ENCODE measurements around the gene MCM10. TPM values are rescaled to one million over a fixed set of nuclear protein-coding genes. Genes with fewer than 3 reads are reported as not detected.

MCM10 gene
- total RNA-seq, 1 experiment from 2014 or later, result 24.5 TPM

DNA sequence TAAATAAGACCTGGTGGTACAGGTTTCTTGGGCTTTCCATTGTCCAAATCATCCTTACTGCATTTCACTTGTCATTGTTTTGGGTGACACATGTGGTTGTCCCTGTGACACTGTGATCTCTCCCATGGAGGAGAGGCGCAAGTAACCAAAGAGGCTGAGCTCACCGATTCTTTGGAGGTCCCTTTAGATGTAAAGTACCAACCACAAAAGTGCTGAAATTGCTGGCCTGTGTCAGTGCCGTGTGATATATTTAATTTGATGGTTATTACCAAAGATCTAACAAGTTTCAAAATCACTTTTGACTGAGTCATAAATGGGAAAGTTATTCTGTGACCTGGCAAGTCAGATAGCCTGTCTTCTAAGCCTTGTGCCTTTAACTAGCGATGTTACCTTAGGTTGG is 19.4 kb downstream of the MCM10 start:
- no peaks in the 10 kb centered on the region for H3K4me1 ChIP-seq (replicated peaks; ENCODE audit: insufficient read depth)
- POLR2A ChIA-PET (ENCODE audit: unreplicated experiment), result no interaction called here
- H3F3A ChIP-seq (ENCODE audit: insufficient read depth, low read depth), result no peaks in the 10 kb centered on the region
- H3K9me3 ChIP-seq (ENCODE audit: insufficient read depth, low read depth), result no peaks in the 10 kb centered on the region
- H3K4me2 ChIP-seq, result no peak overlapping the region
- H4K20me1 ChIP-seq (ENCODE audit: insufficient read depth), result no peaks in the 10 kb centered on the region
- intact Hi-C loops (cut with micrococcal nuclease; ENCODE audit: unreplicated experiment), result no loop called here
- H3K36me3 ChIP-seq (ENCODE audit: low read depth), result no peaks in the 10 kb centered on the region
- no peaks in the 10 kb centered on the region for H3K9me2 ChIP-seq (ENCODE audit: insufficient read depth)
- TF ChIP-seq, protein P1, sequence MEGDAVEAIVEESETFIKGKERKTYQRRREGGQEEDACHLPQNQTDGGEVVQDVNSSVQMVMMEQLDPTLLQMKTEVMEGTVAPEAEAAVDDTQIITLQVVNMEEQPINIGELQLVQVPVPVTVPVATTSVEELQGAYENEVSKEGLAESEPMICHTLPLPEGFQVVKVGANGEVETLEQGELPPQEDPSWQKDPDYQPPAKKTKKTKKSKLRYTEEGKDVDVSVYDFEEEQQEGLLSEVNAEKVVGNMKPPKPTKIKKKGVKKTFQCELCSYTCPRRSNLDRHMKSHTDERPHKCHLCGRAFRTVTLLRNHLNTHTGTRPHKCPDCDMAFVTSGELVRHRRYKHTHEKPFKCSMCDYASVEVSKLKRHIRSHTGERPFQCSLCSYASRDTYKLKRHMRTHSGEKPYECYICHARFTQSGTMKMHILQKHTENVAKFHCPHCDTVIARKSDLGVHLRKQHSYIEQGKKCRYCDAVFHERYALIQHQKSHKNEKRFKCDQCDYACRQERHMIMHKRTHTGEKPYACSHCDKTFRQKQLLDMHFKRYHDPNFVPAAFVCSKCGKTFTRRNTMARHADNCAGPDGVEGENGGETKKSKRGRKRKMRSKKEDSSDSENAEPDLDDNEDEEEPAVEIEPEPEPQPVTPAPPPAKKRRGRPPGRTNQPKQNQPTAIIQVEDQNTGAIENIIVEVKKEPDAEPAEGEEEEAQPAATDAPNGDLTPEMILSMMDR (conservative IDR thresholded peaks at IDR 0.05), result no peak
- no peak for TF ChIP-seq EZH2 (IDR thresholded peaks at IDR 0.05; ENCODE audit: low read depth)
- H3K27ac ChIP-seq, result no peak overlapping the region
- no peak overlapping the region for H2AFZ ChIP-seq
- H3K79me2 ChIP-seq (ENCODE audit: low read depth), result no peaks in the 10 kb centered on the region
- CTCF ChIA-PET, result interaction anchor here (0.7 kb wide), 1 partner anchor 1688 kb away, joined by 3 read pairs; no protein-coding TSS in a partner anchor
- H3K27me3 ChIP-seq (ENCODE audit: insufficient read depth, low read depth), result no peaks in the 10 kb centered on the region
- no peak overlapping the region for H3K4me3 ChIP-seq
- no peak for DNase-seq
- BruUV-seq (replicated peaks), result no TSS peak

DNA sequence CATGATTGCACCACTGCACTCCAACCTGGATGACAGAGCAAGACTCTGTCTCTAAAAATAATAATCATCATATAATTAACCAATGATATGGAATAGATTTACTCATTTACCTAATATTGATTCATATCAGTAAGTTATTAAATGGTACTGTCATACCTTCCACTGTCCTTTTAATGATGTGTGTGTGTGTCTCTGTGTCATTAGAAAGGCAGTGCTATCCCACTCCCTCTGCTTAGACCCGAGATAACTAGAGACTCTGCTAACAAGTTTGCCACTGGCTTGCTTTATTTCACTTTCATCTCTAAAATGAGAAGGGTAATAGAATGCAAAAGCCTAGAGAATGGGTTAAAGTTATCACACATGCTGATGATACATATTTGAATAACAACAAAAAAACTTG is 21.1 kb downstream of the MCM10 start:
- Histone ChIP-seq H3K4me3 (no peak overlapping the region), H3K27ac (no peak overlapping the region), H3K36me3 (ENCODE audit: low read depth) (no peaks in the 10 kb centered on the region), H3F3A (ENCODE audit: insufficient read depth, low read depth) (no peaks in the 10 kb centered on the region), H3K27me3 (ENCODE audit: insufficient read depth, low read depth) (no peaks in the 10 kb centered on the region), H4K20me1 (ENCODE audit: insufficient read depth) (no peaks in the 10 kb centered on the region), H3K9me3 (ENCODE audit: insufficient read depth, low read depth) (no peaks in the 10 kb centered on the region), H3K9me2 (ENCODE audit: insufficient read depth) (no peaks in the 10 kb centered on the region), H3K4me1 (replicated peaks; ENCODE audit: insufficient read depth) (no peaks in the 10 kb centered on the region), H3K4me2 (no peak overlapping the region), H2AFZ (no peak overlapping the region), H3K79me2 (ENCODE audit: low read depth) (no peaks in the 10 kb centered on the region)
- ChIA-PET POLR2A (ENCODE audit: unreplicated experiment) (no interaction called here), CTCF (no interaction called here)
- no peak for DNase-seq
- TF ChIP-seq EZH2 (IDR thresholded peaks at IDR 0.05; ENCODE audit: low read depth), result no peak
- TF ChIP-seq, protein P1 (conservative IDR thresholded peaks at IDR 0.05), result no peak
- intact Hi-C loops (cut with micrococcal nuclease; ENCODE audit: unreplicated experiment), result no loop called here
- no TSS peak for BruUV-seq (replicated peaks)

DNA sequence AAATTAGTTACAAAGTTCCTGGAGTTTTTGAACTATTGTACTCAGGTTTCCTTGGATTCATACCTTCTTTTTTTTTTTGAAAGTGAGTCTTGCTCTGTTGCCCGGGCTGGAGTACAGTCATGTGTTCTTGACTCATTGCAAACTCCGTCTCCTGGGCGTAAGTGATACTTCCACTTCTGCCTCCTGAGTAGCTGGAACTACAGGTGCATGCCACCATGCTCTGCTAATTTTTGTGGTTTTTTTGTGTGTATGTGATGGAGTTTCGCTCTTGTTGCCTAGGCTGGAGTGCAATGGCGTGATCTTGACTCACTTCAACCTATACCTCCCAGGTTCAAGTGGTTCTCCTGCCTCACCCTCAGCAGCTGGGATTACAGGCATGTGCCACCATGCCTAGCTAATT is 22.3 kb downstream of the MCM10 start:
- Histone ChIP-seq H4K20me1 (ENCODE audit: insufficient read depth) (no peaks in the 10 kb centered on the region), H3K9me3 (ENCODE audit: insufficient read depth, low read depth) (no peaks in the 10 kb centered on the region), H3K4me3 (no peak overlapping the region), H3K4me1 (replicated peaks; ENCODE audit: insufficient read depth) (no peaks in the 10 kb centered on the region), H3F3A (ENCODE audit: insufficient read depth, low read depth) (no peaks in the 10 kb centered on the region), H3K4me2 (no peak overlapping the region), H2AFZ (no peak overlapping the region), H3K27me3 (ENCODE audit: insufficient read depth, low read depth) (no peaks in the 10 kb centered on the region), H3K79me2 (ENCODE audit: low read depth) (no peaks in the 10 kb centered on the region), H3K36me3 (ENCODE audit: low read depth) (no peaks in the 10 kb centered on the region), H3K9me2 (ENCODE audit: insufficient read depth) (no peaks in the 10 kb centered on the region), H3K27ac (no peak overlapping the region)
- ChIA-PET CTCF (no interaction called here), POLR2A (ENCODE audit: unreplicated experiment) (no interaction called here)
- no TSS peak for BruUV-seq (replicated peaks)
- no peak for DNase-seq
- intact Hi-C loops (cut with micrococcal nuclease; ENCODE audit: unreplicated experiment), result no loop called here
- no peak for TF ChIP-seq EZH2 (IDR thresholded peaks at IDR 0.05; ENCODE audit: low read depth)
- TF ChIP-seq, protein P1 (conservative IDR thresholded peaks at IDR 0.05), result no peak
